CD8-positive, alpha-beta memory T cell (primary cell): ENCODE results near the gene RAD51B. TPM values are rescaled to one million over a fixed set of nuclear protein-coding genes. Genes with fewer than 3 reads are reported as not detected.

Source experiments
- CTCF ChIA-PET: fragments of 350-600 bp; sonication (Branson Sonifier 250); formaldehyde crosslinking; loops from one replicate; lab custom pipeline; 2021; ENCODE audit warnings: antibody characterized with exemption; lab: Charles Lee
- POLR2A ChIA-PET: fragments of 350-600 bp; sonication (Branson Sonifier 250); formaldehyde crosslinking; loops from one replicate; lab custom pipeline; 2021; ENCODE audit warnings: antibody characterized with exemption; lab: Charles Lee
- DNase-seq, 5 donors: peaks; one replicate each; pipeline versions ENCODE4 v3.0.0 to v3.0.0-alpha.2; 2020 to 2022; ENCODE audit warnings: mixed read lengths in 1 of 5
- H3K27ac ChIP-seq: one replicate; pipeline ENCODE4 v1.7.0; 2013; ENCODE audit warnings: low read depth, mild to moderate bottlenecking, low read length, moderate library complexity
- H3K27me3 ChIP-seq: 2 replicates; pipeline ENCODE4 v1.7.0; 2013; ENCODE audit warnings: low read length, mild to moderate bottlenecking; ENCODE audit not compliant: insufficient read depth, poor library complexity, severe bottlenecking
- H3K36me3 ChIP-seq: 2 replicates; pipeline ENCODE4 v1.7.0; 2013; ENCODE audit warnings: mild to moderate bottlenecking, low read length, moderate library complexity; ENCODE audit not compliant: insufficient read depth
- H3K4me1 ChIP-seq: 2 replicates; pipeline ENCODE4 v1.7.0; 2013; ENCODE audit warnings: mild to moderate bottlenecking, low read length, moderate library complexity; ENCODE audit not compliant: insufficient read depth
- H3K4me3 ChIP-seq: 2 replicates; pipeline ENCODE4 v1.7.0; 2013; ENCODE audit warnings: mild to moderate bottlenecking, low read length
- H3K9me3 ChIP-seq: 2 replicates; pipeline ENCODE4 v1.7.0; 2013; ENCODE audit warnings: mild to moderate bottlenecking, low read length
- H3K27ac Mint-ChIP-seq, 8 donors: one replicate each; pipeline ENCODE4 v1.8.0; 2020 to 2021; ENCODE audit warnings: mixed read lengths in 8 of 8, mild to moderate bottlenecking in 6 of 8, inconsistent platforms in 3 of 8, moderate library complexity in 3 of 8
- H3K27me3 Mint-ChIP-seq, 2 donors: one replicate each; pipeline ENCODE4 v1.8.0; 2020 to 2021; ENCODE audit warnings: mixed read lengths in 2 of 2, mild to moderate bottlenecking in 1 of 2, moderate library complexity in 1 of 2
- H3K36me3 Mint-ChIP-seq, 3 donors: one replicate each; pipeline ENCODE4 v1.8.0; 2020 to 2021; ENCODE audit warnings: mixed read lengths in 3 of 3, inconsistent platforms in 1 of 3, mild to moderate bottlenecking in 1 of 3
- H3K4me1 Mint-ChIP-seq, 3 donors: one replicate each; pipeline ENCODE4 v1.8.0; 2020 to 2021; ENCODE audit warnings: mixed read lengths in 3 of 3, inconsistent platforms in 1 of 3, mild to moderate bottlenecking in 1 of 3
- H3K4me3 Mint-ChIP-seq, 7 donors: one replicate each; pipeline ENCODE4 v1.8.0; 2020 to 2021; ENCODE audit warnings: mixed read lengths in 7 of 7, mild to moderate bottlenecking in 6 of 7, moderate library complexity in 4 of 7, inconsistent platforms in 2 of 7
- H3K9me3 Mint-ChIP-seq, 5 donors: one replicate each; pipeline ENCODE4 v1.8.0; 2020 to 2022; ENCODE audit warnings: mixed read lengths in 5 of 5, mild to moderate bottlenecking in 3 of 5, moderate library complexity in 2 of 5, inconsistent platforms in 1 of 5
- polyA plus RNA-seq: library from polyadenylated mRNA; unstranded; fragments of 300-500 nt; fragmentation: Illumina TruSeq; gene quantifications from one replicate; pipeline ENCODE4 v1.2.3, GENCODE V29; 2021
- total RNA-seq, 2 experiments: library from RNA; stranded (reverse); gene quantifications; one replicate each; pipeline ENCODE4 v1.2.3, GENCODE V29; 2021

The RAD51B gene
- total and polyA plus RNA-seq, 3 experiments from 2014 or later, result 15.7 to 22.9 (median 17.4) TPM

DNA sequence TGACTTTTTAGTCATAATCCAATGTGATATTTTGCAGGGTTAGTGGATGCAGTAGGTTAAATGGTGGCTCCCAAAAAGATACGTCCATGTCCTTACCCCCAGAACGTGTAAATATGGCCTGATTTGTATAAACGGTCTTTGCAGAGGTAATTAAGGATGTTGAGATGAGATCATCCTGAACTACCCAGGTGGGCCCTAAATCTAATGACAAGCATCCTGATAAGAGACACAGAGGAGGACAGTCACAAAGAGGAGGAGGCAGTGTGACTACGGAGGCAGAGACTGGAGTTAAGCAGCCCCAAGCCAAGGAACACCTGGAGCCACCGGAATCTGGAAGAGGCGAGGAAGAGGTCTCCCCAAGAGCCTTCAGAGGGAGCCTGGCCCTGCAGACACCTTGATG is 679.9 kb downstream of the RAD51B start:
- Mint-ChIP-seq H3K4me3 (no peak overlapping the region), H3K4me1 (peaks cover 0 to 11% (median 6%) of the 10 kb centered on the region in 3 donors), H3K36me3 (no peaks in the 10 kb centered on the region), H3K27ac (peak overlapping the region in 1 of 8 donors; percentile 12), H3K9me3 (no peaks in the 10 kb centered on the region), H3K27me3 (peaks cover 0 to 2% of the 10 kb centered on the region in 2 donors)
- H3K36me3 ChIP-seq, result no peaks in the 10 kb centered on the region
- ChIA-PET POLR2A (no interaction called here), CTCF (no interaction called here)
- H3K27ac ChIP-seq, result no peak overlapping the region
- no peak for DNase-seq
- peaks cover 56% of the 10 kb centered on the region for H3K4me1 ChIP-seq
- H3K27me3 ChIP-seq, result no peaks in the 10 kb centered on the region
- no peaks in the 10 kb centered on the region for H3K9me3 ChIP-seq
- H3K4me3 ChIP-seq, result no peak overlapping the region

GRCh38 chr14:68501171-68501570 is 681.6 kb downstream of the RAD51B start:
- ChIA-PET POLR2A (no interaction called here), CTCF (no interaction called here)
- H3K27ac ChIP-seq, result no peak overlapping the region
- Mint-ChIP-seq H3K36me3 (no peaks in the 10 kb centered on the region), H3K27me3 (peaks cover 0 to 2% of the 10 kb centered on the region in 2 donors), H3K27ac (peak overlapping the region in 1 of 8 donors; percentile 54), H3K4me1 (peaks cover 11 to 21% (median 14%) of the 10 kb centered on the region in 3 donors), H3K4me3 (no peak overlapping the region), H3K9me3 (no peaks in the 10 kb centered on the region)
- H3K36me3 ChIP-seq, result no peaks in the 10 kb centered on the region
- DNase-seq, result no peak
- H3K4me3 ChIP-seq, result no peak overlapping the region
- H3K27me3 ChIP-seq, result no peaks in the 10 kb centered on the region
- H3K9me3 ChIP-seq, result no peaks in the 10 kb centered on the region
- peaks cover 56% of the 10 kb centered on the region for H3K4me1 ChIP-seq

DNA sequence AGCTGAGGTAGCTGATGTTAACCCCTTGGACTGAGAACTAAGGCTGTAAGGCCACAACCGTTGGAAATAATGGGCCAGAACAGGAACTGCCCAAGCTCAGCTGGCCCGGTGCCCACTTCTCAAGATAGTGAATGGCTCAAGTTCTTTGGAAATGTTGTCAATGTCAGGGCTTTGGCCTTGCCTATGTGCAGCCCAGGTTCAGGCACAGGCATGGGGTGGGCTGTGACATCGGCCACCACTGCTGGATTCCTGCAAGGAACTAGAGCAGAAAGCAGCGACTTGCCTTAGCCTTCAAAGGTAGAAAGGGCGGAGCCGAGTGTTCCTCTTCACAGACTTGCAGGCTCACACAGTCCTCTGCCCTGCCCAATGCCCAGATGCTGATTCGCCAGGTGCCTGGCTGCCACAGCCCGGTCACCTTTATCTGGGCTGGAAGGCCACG is 682.1 kb downstream of the RAD51B start:
- Mint-ChIP-seq H3K4me1 (peaks cover 16 to 26% (median 19%) of the 10 kb centered on the region in 3 donors), H3K27me3 (peaks cover 0 to 2% of the 10 kb centered on the region in 2 donors), H3K9me3 (no peaks in the 10 kb centered on the region), H3K4me3 (no peak overlapping the region), H3K36me3 (no peaks in the 10 kb centered on the region), H3K27ac (no peak overlapping the region)
- ChIA-PET POLR2A (no interaction called here), CTCF (no interaction called here)
- Histone ChIP-seq H3K36me3 (no peaks in the 10 kb centered on the region), H3K27ac (no peak overlapping the region), H3K4me3 (no peak overlapping the region), H3K9me3 (no peaks in the 10 kb centered on the region), H3K4me1 (peaks cover 56% of the 10 kb centered on the region), H3K27me3 (no peaks in the 10 kb centered on the region)
- DNase-seq, result no peak

- CTCF ChIA-PET, result no interaction called here
- peaks cover 62% of the 10 kb centered on the region for H3K4me1 ChIP-seq
- no peak overlapping the region for H3K4me3 Mint-ChIP-seq
- H3K27me3 ChIP-seq, result no peaks in the 10 kb centered on the region
- no peaks in the 10 kb centered on the region for H3K9me3 Mint-ChIP-seq
- DNase-seq, result no peak
- no peak overlapping the region for H3K27ac Mint-ChIP-seq
- no peaks in the 10 kb centered on the region for H3K36me3 ChIP-seq
- H3K27ac ChIP-seq, result no peak overlapping the region
- H3K36me3 Mint-ChIP-seq, result no peaks in the 10 kb centered on the region
- POLR2A ChIA-PET, result no interaction called here
- H3K4me1 Mint-ChIP-seq, result peaks cover 22 to 32% (median 25%) of the 10 kb centered on the region in 3 donors
- no peak overlapping the region for H3K4me3 ChIP-seq
- H3K27me3 Mint-ChIP-seq, result peaks cover 0 to 2% of the 10 kb centered on the region in 2 donors
- H3K9me3 ChIP-seq, result no peaks in the 10 kb centered on the region
Measured at GRCh38 chr14:68502230-68502629, 682.7 kb downstream of the RAD51B start.

GRCh38 chr14:68503186-68503825 is 683.7 kb downstream of the RAD51B start:
- no peaks in the 10 kb centered on the region for H3K36me3 Mint-ChIP-seq
- POLR2A ChIA-PET, result no interaction called here

GRCh38 chr14:68504861-68505260 is 685.3 kb downstream of the RAD51B start:
- H3K4me3 ChIP-seq, result no peak overlapping the region
- H3K27me3 ChIP-seq, result no peaks in the 10 kb centered on the region
- Mint-ChIP-seq H3K9me3 (no peaks in the 10 kb centered on the region), H3K27me3 (peaks cover 0 to 2% of the 10 kb centered on the region in 2 donors), H3K4me1 (peaks cover 38 to 55% (median 44%) of the 10 kb centered on the region in 3 donors), H3K36me3 (no peaks in the 10 kb centered on the region), H3K4me3 (no peak overlapping the region), H3K27ac (peak overlapping the region in 3 of 8 donors; percentile 11 to 89 (median 43))
- no peaks in the 10 kb centered on the region for H3K9me3 ChIP-seq
- DNase-seq, result no peak
- CTCF ChIA-PET, result no interaction called here
- H3K36me3 ChIP-seq, result no peaks in the 10 kb centered on the region
- no peak overlapping the region for H3K27ac ChIP-seq
- H3K4me1 ChIP-seq, result peaks cover 77% of the 10 kb centered on the region
- POLR2A ChIA-PET, result interaction anchor here (0.7 kb wide), 1 partner anchor 216 kb away, joined by 9 read pairs; no protein-coding TSS in a partner anchor

More at GRCh38 chr14:68503186-68503825, 683.7 kb downstream of the RAD51B start:
- Histone ChIP-seq H3K36me3 (no peaks in the 10 kb centered on the region), H3K4me1 (peaks cover 73% of the 10 kb centered on the region), H3K4me3 (no peak overlapping the region), H3K27ac (no peak overlapping the region), H3K27me3 (no peaks in the 10 kb centered on the region), H3K9me3 (no peaks in the 10 kb centered on the region)
- Mint-ChIP-seq H3K4me1 (peaks cover 33 to 43% (median 36%) of the 10 kb centered on the region in 3 donors), H3K27ac (peak overlapping the region in 2 of 8 donors; percentile 37 to 40), H3K27me3 (peaks cover 0 to 2% of the 10 kb centered on the region in 2 donors), H3K4me3 (no peak overlapping the region), H3K9me3 (no peaks in the 10 kb centered on the region)
- CTCF ChIA-PET, result no interaction called here
- no peak for DNase-seq

- H3K36me3 Mint-ChIP-seq, result no peaks in the 10 kb centered on the region
- no peaks in the 10 kb centered on the region for H3K36me3 ChIP-seq
- ChIA-PET POLR2A (interaction anchor here (0.7 to 2.3 kb wide), 8 partner anchors 22 to 311 kb away, joined by 3 to 19 read pairs (median 6); partner anchors contain the start of gene ZFP36L1), CTCF (interaction anchor here (1.0 to 3.5 kb wide), 8 partner anchors 13 to 310 kb away, joined by 3 to 14 read pairs (median 5); no protein-coding TSS in a partner anchor)
- no peak overlapping the region for H3K27ac ChIP-seq
- peaks cover 0 to 2% of the 10 kb centered on the region in 2 donors for H3K27me3 Mint-ChIP-seq
- H3K4me1 ChIP-seq, result peaks cover 69% of the 10 kb centered on the region
- H3K4me1 Mint-ChIP-seq, result peaks cover 36 to 55% (median 44%) of the 10 kb centered on the region in 3 donors
- DNase-seq, result no peak
- peak overlapping the region in 6 of 7 donors; percentile 52 to 73 (median 69) for H3K4me3 Mint-ChIP-seq
- H3K9me3 ChIP-seq, result no peaks in the 10 kb centered on the region
- H3K27ac Mint-ChIP-seq, result peak overlapping the region; percentile 74 to 96 (median 91)
- H3K4me3 ChIP-seq, result peak overlapping the region; percentile 35
- no peaks in the 10 kb centered on the region for H3K27me3 ChIP-seq
- no peaks in the 10 kb centered on the region for H3K9me3 Mint-ChIP-seq
Measured at GRCh38 chr14:68506021-68506644, 686.6 kb downstream of the RAD51B start.
